Upper lobe of right lung (tissue), 1 donor: ENCODE results near the gene RIPOR3. TPM values are rescaled to one million over a fixed set of nuclear protein-coding genes. Genes with fewer than 3 reads are reported as not detected.

Experiments used
- ATAC-seq: fragments of 200-7000 bp; cut with Tn5 transposase; one replicate; pipeline ENCODE4 v1.9.1; 2020; ENCODE audit warnings: mild to moderate bottlenecking, moderate library complexity
- DNase-seq: peaks from one replicate; pipeline ENCODE4 v3.0.0-alpha.2; 2020
- H3K27ac ChIP-seq: fragments of 200-600 bp; one replicate; pipeline ENCODE4 v1.8.0; 2022
- H3K27me3 ChIP-seq: fragments of 200-600 bp; one replicate; pipeline ENCODE4 v1.8.0; 2022; ENCODE audit warnings: mild to moderate bottlenecking
- H3K36me3 ChIP-seq: fragments of 200-600 bp; one replicate; pipeline ENCODE4 v1.8.0; 2022
- H3K4me1 ChIP-seq: fragments of 200-600 bp; one replicate; pipeline ENCODE4 v1.8.0; 2022
- H3K4me3 ChIP-seq: fragments of 200-600 bp; one replicate; pipeline ENCODE4 v1.8.0; 2022; ENCODE audit warnings: mild to moderate bottlenecking
- H3K9me3 ChIP-seq: fragments of 200-600 bp; one replicate; pipeline ENCODE4 v1.8.0; 2022
- intact Hi-C: fragments of 100-400 bp; cut with DNase I; formaldehyde crosslinking; loops from one replicate; pipeline ENCODE4 v1.11.0; 2022
- total RNA-seq: library from RNA; stranded (reverse); fragmentation: NEBNext Ultra II Directional; extraction: Animal tissue kit (Norgen Biotek cat#: 25700); gene quantifications from one replicate; pipeline ENCODE4 v1.2.1, GENCODE V29; 2021
- TF ChIP-seq, protein P1 (sequence below): fragments of 200-600 bp; IDR thresholded peaks from one replicate; pipeline ENCODE4 v1.8.0; 2022; ENCODE audit warnings: antibody characterized with exemption
- donor health status: DM: no; HTN: yes; CAD: no; lungs with severe emphysema.

The RIPOR3 gene
- total RNA-seq, 1 donor from 2014 or later: 6.8 TPM

DNA sequence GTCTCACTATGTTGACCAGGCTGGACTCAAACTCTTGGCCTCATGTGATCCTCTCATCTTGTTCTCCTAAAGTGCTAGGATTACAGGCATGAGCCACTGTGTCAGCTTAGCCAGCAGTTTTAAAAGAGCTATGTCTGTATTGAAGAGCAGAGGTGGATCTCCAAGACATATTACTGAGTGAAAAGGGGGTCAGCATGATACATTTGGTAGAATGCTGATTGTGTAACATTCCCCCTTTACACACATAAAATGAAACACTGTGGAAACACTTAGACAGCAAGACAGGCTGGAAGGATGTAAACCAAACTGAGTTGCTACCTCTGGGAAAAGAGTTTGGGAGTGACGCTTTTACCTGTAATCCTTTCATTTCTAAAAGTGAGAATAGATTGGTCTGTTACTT is 1.7 kb upstream of the RIPOR3 start:
- DNase-seq: no peak
- ATAC-seq: no peak
- Histone ChIP-seq H3K9me3 (no peaks in the 10 kb centered on the region), H3K27ac (no peak overlapping the region), H3K27me3 (peaks cover 13% of the 10 kb centered on the region), H3K36me3 (no peaks in the 10 kb centered on the region), H3K4me3 (no peak overlapping the region), H3K4me1 (peaks cover 7% of the 10 kb centered on the region)
- TF ChIP-seq, protein P1, sequence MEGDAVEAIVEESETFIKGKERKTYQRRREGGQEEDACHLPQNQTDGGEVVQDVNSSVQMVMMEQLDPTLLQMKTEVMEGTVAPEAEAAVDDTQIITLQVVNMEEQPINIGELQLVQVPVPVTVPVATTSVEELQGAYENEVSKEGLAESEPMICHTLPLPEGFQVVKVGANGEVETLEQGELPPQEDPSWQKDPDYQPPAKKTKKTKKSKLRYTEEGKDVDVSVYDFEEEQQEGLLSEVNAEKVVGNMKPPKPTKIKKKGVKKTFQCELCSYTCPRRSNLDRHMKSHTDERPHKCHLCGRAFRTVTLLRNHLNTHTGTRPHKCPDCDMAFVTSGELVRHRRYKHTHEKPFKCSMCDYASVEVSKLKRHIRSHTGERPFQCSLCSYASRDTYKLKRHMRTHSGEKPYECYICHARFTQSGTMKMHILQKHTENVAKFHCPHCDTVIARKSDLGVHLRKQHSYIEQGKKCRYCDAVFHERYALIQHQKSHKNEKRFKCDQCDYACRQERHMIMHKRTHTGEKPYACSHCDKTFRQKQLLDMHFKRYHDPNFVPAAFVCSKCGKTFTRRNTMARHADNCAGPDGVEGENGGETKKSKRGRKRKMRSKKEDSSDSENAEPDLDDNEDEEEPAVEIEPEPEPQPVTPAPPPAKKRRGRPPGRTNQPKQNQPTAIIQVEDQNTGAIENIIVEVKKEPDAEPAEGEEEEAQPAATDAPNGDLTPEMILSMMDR: no peak
- intact Hi-C loops: loop anchor here (10.0 kb wide), 1 partner anchor 58 kb away; no protein-coding TSS in a partner anchor

DNA sequence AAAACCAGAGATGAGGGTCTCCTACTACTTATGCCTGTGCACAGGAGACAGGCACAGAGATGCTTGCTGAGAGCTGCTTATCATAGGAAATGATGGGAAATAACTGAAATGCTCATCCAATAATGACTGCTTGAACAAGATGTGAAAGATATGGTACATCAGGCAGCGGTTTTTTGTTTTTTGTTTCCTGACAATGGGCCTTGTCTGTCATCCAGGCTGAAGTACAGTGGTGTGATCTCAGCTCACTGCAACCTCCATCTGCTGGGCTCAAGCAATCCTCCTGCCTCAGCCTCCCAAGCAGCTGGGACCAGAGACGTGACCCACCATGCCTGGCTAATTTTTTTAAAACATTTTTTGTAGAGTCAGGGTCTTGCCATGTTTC is 1.2 kb upstream of the RIPOR3 start:
- no peak overlapping the region for H3K27ac ChIP-seq
- peaks cover 7% of the 10 kb centered on the region for H3K4me1 ChIP-seq
- TF ChIP-seq, protein P1: no peak
- intact Hi-C loops: loop anchor here (10.0 kb wide), 1 partner anchor 58 kb away; no protein-coding TSS in a partner anchor
- H3K4me3 ChIP-seq: no peak overlapping the region
- H3K36me3 ChIP-seq: no peaks in the 10 kb centered on the region
- ATAC-seq (no peak), DNase-seq (no peak)
- H3K9me3 ChIP-seq: no peaks in the 10 kb centered on the region
- peaks cover 13% of the 10 kb centered on the region for H3K27me3 ChIP-seq

DNA sequence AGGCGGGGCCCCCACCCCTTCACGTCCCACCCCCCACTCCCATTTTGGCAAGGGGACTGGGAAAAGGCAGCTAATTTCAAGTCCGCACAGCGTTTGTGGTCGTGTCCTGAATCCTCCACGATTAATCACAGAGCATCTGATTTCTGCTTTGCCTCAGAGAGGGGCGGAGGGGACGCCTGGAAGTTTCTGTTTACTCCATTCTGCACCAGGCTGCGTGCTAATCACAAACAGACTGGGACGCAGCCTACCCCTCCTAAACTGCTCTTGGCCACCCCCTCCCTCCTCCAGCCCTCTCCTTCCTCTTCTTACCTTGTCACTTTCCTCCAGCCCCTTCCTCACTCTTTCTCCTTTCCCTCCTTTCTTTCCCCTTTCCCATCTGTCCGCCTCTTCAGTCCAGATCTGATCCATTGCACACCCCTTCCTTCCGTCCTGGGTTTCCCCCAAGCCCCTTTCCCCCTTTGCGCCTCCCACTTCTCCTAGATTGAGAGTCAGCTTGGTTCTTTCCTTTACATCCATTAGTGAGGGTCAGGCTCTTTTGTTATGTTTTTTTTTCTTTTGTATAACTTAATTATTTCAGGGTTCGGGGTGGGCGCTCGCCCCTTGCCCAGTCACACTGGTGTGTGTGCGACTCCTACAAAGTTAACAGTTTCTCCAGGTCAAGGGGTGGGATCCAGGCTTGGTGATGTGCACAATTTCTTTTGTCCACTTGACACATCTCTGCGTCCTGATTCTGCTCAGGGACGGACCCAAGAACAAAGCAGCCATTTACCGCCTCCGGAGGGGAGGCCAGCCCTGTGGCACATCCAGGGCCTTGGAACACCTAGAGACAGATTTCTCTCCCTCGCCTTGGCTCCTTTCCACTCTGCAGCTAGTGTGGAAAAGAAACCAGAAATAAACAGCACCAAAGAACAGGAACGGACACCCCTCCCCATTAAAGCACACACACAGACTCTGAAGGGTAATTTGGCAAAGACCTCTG is 520 bp upstream of the RIPOR3 start:
- TF ChIP-seq, protein P1: no peak
- H3K9me3 ChIP-seq: no peaks in the 10 kb centered on the region
- intact Hi-C loops: loop anchor here (10.0 kb wide), 1 partner anchor 57 kb away; no protein-coding TSS in a partner anchor
- peaks cover 13% of the 10 kb centered on the region for H3K27me3 ChIP-seq
- H3K4me1 ChIP-seq: peaks cover 7% of the 10 kb centered on the region
- H3K27ac ChIP-seq: peak overlapping the region; percentile 47
- H3K36me3 ChIP-seq: no peaks in the 10 kb centered on the region
- peak; percentile 20 for ATAC-seq
- H3K4me3 ChIP-seq: peak overlapping the region; percentile 46
- DNase-seq: no peak

DNA sequence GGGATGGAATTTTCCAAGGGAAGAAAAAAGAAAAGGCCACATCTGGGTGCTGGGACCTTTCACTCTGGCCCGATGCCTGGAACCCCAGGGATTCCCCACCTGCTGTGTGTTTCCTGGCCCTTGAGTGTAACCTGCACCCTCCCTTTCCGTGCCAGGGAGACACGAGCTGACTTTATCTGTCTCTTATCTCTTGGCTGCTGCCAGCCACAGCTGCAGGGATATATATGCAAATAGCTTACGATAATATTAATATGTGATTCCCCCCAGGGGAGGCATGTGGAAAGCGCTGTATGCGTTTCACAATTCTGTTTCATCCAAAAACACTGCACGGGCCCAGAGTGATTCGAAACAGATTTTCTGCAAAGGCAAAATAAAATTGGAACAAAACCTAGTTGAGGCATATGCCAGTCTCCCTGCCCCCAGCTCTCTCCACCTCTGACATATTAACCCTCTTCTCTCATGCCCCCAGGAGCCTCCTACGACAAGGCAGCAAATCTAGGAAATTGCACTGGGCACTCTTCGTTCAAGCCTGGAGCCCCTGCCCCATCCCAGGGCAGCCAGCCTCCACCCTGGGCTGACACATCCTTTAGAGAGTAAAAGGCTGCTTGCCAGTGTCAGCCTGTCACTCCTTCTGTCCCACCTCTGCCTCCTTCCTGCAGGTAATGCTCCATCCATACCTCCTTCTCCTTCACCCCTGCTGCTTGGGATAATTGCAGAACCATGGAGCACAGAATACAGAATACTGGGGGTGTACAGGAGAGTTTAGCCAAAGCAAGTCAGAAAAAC is 1.3 kb downstream of the RIPOR3 start:
- no peaks in the 10 kb centered on the region for H3K36me3 ChIP-seq
- H3K9me3 ChIP-seq: no peaks in the 10 kb centered on the region
- DNase-seq (no peak), ATAC-seq (no peak)
- H3K4me1 ChIP-seq: peaks cover 7% of the 10 kb centered on the region
- H3K27me3 ChIP-seq: peaks cover 13% of the 10 kb centered on the region
- intact Hi-C loops: loop anchor here (10.0 kb wide), 1 partner anchor 55 kb away; no protein-coding TSS in a partner anchor
- TF ChIP-seq, protein P1: no peak
- peak overlapping the region; percentile 46 for H3K4me3 ChIP-seq
- no peak overlapping the region for H3K27ac ChIP-seq

DNA sequence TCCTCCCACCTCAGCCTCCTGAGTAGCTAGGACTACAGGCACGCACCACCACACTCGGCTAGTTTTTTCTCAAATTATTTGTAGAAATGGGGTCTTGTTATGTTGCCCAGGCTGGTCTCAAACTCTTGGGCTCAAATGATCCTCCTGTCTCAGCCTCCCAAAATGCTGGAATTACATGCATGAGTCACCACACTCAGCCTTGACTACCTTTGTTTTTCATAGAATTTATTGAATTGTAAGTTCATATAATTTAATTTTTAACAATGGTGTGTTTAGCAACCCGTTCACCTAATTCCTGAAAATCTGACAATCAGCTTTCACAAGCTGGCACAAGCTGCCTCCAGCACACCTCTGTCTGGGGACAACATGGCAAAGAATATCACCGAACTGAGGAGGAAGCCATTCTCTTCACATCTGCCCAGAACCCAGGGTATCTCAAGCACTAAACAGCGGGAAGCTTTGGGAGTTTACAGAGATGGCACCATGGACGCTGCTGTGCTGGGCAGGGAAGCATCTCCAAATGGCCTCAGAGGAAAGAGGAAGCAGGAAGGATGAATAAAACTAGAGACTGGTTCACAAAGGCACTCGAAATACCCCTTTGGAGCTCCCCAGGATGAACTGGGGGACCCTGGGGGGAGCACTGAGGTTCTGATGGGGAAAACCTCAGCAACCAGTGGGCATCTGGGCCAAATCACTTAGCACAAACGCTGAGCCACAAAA is 2.9 kb downstream of the RIPOR3 start:
- TF ChIP-seq, protein P1: no peak
- no peak overlapping the region for H3K27ac ChIP-seq
- H3K36me3 ChIP-seq: no peaks in the 10 kb centered on the region
- intact Hi-C loops: no loop called here
- peaks cover 13% of the 10 kb centered on the region for H3K27me3 ChIP-seq
- no peak overlapping the region for H3K4me3 ChIP-seq
- H3K4me1 ChIP-seq: peaks cover 5% of the 10 kb centered on the region
- H3K9me3 ChIP-seq: no peaks in the 10 kb centered on the region
- no peak for ATAC-seq
- no peak for DNase-seq
